ENCODE data around the gene ANXA2R. TPM values are rescaled to one million over a fixed set of nuclear protein-coding genes. Genes with fewer than 3 reads are reported as not detected.

The ANXA2R gene
- total RNA-seq, 1 experiment from 2014 or later = 0.20 TPM

GRCh38 chr5:43010935-43011315, 29.2 kb downstream of the ANXA2R start:
- Histone ChIP-seq H2BK120ac (ENCODE audit: low read depth, low read length, poor library complexity, severe bottlenecking) (no peak overlapping the region), H4K5ac (ENCODE audit: insufficient read length, low read depth, low read length) (no peak overlapping the region), H3K4ac (ENCODE audit: low read depth, low read length) (no peak overlapping the region), H3K56ac (ENCODE audit: insufficient read length, low read depth, low read length) (no peak overlapping the region), H3K79me2 (ENCODE audit: insufficient read depth, low read length) (no peaks in the 10 kb centered on the region), H4K20me1 (ENCODE audit: control insufficient read depth, insufficient read depth, insufficient read length) (no peaks in the 10 kb centered on the region), H3K14ac (ENCODE audit: insufficient read depth, low read length) (no peak overlapping the region), H4K8ac (replicated peaks; ENCODE audit: insufficient read length, low read depth, low read length) (no peak overlapping the region), H3K27me3 (ENCODE audit: insufficient read depth, low read length) (peaks cover 43% of the 10 kb centered on the region), H4K91ac (ENCODE audit: insufficient read length, low read depth, low read length) (no peak overlapping the region), H3K23me2 (ENCODE audit: insufficient read length, low read depth, low read length, poor library complexity, severe bottlenecking) (peaks cover 5% of the 10 kb centered on the region), H3K4me2 (ENCODE audit: insufficient read depth, insufficient read length, low read length) (no peak overlapping the region), H2AFZ (ENCODE audit: low read length) (no peak overlapping the region), H2BK12ac (ENCODE audit: insufficient read length, low read depth, low read length) (no peak overlapping the region), H3K9me3 (ENCODE audit: control insufficient read depth, low read depth, low read length) (no peaks in the 10 kb centered on the region), H3K18ac (ENCODE audit: insufficient read length, low read depth, low read length) (no peak overlapping the region), H3K27ac (ENCODE audit: insufficient read length, low read depth, low read length) (no peak overlapping the region), H2BK5ac (ENCODE audit: insufficient read length, low read length) (no peak overlapping the region), H2BK15ac (ENCODE audit: low read depth, low read length) (no peak overlapping the region), H3K79me1 (ENCODE audit: insufficient read depth, low read depth, low read length, poor library complexity, severe bottlenecking) (no peaks in the 10 kb centered on the region), H3T11ph (ENCODE audit: low read length) (no peak overlapping the region), H3K4me1 (ENCODE audit: insufficient read depth, low read length) (peaks cover under 1% of the 10 kb centered on the region; the same call in 1 of the 2 replicates), H3K23ac (ENCODE audit: insufficient read length, low read depth, low read length) (no peak overlapping the region), H2BK20ac (ENCODE audit: low read depth, low read length, poor library complexity, severe bottlenecking) (no peak overlapping the region), H2AK5ac (ENCODE audit: insufficient read length, low read length) (no peak overlapping the region), H3K9ac (ENCODE audit: extremely low read depth, insufficient read length, low read length) (no peak overlapping the region)
- no CpG with 5 or more reads among the region's 3 CpGs for WGBS (ENCODE audit: extremely low coverage, insufficient read length, low lambda C conversion rate)
- H3K9me3 Mint-ChIP-seq = peaks cover 2 to 3% of the 10 kb centered on the region in 2 experiments; a peak in 1 of 5 replicates
- no peak overlapping the region; a peak in 1 of 5 replicates for H3K4me3 Mint-ChIP-seq
- peaks cover 21 to 22% of the 10 kb centered on the region in 2 experiments for H3K4me1 Mint-ChIP-seq
- no peak for DNase-seq
- no peak overlapping the region for H3K27ac Mint-ChIP-seq
- H3K27me3 Mint-ChIP-seq (ENCODE audit: low read depth) = peaks cover 89% of the 10 kb centered on the region
- no peaks in the 10 kb centered on the region; a peak in 1 of 7 replicates for H3K36me3 Mint-ChIP-seq (ENCODE audit: insufficient read depth in 1 of 3, low read depth in 3 of 3)
- TF ChIP-seq CTCF (conservative IDR thresholded peaks at IDR 0.05) = 0 out of 3 replicates have a peak, but pooled peaks have one; percentile 2

Measured in H9 (cell line).